Astrocyte (in vitro differentiated cells and primary cell): Measurements from ENCODE around the gene BARHL2. TPM values are rescaled to one million over a fixed set of nuclear protein-coding genes. Genes with fewer than 3 reads are reported as not detected.

Source experiments
- DNase-seq: peaks from one replicate; pipeline ENCODE4 v3.0.0-alpha.2; 2010; ENCODE audit warnings: low read depth
- FAIRE-seq: peaks from 2 replicates; lab custom pipeline; 2011; peaks lifted over from hg19 to GRCh38; lab: Jason Lieb, UNC
- H2AFZ ChIP-seq: 2 replicates; pipeline ENCODE4 v1.6.0; 2012; ENCODE audit warnings: low read depth, low read length, inconsistent platforms
- H3K27ac ChIP-seq: 2 replicates; pipeline ENCODE4 v1.5.1; 2011; ENCODE audit warnings: low read depth, low read length, inconsistent platforms
- H3K27me3 ChIP-seq: 2 replicates; pipeline ENCODE4 v1.6.0; 2011; ENCODE audit warnings: low read length, inconsistent platforms; ENCODE audit not compliant: insufficient read depth
- H3K36me3 ChIP-seq: 2 replicates; pipeline ENCODE4 v1.5.1; 2011; ENCODE audit warnings: low read length, inconsistent platforms; ENCODE audit not compliant: insufficient read depth
- H3K4me1 ChIP-seq: 2 replicates; pipeline ENCODE4 v1.5.1; 2011; ENCODE audit warnings: low read length, inconsistent platforms; ENCODE audit not compliant: insufficient read depth
- H3K4me2 ChIP-seq: 2 replicates; pipeline ENCODE4 v1.6.0; 2012; ENCODE audit warnings: low read length, inconsistent platforms
- H3K4me3 ChIP-seq: 2 replicates; pipeline ENCODE4 v1.5.1; 2011; ENCODE audit warnings: low read depth, mild to moderate bottlenecking, low read length, inconsistent platforms; ENCODE audit not compliant: insufficient read depth
- H3K79me2 ChIP-seq: 2 replicates; pipeline ENCODE4 v1.6.0; 2012; ENCODE audit warnings: mild to moderate bottlenecking, low read length, inconsistent platforms; ENCODE audit not compliant: insufficient read depth
- H3K9ac ChIP-seq: 2 replicates; pipeline ENCODE4 v1.6.0; 2012; ENCODE audit warnings: mild to moderate bottlenecking, low read length, inconsistent platforms
- H3K9me3 ChIP-seq: 2 replicates; pipeline ENCODE4 v1.5.1; 2012; ENCODE audit warnings: low read depth, mild to moderate bottlenecking, low read length, inconsistent platforms; ENCODE audit not compliant: insufficient read depth
- H4K20me1 ChIP-seq: 2 replicates; pipeline ENCODE4 v1.6.0; 2012; ENCODE audit warnings: low read length, inconsistent platforms; ENCODE audit not compliant: insufficient read depth
- H3K27ac Mint-ChIP-seq: one replicate; pipeline ENCODE4 v1.8.0; 2021; ENCODE audit warnings: mild to moderate bottlenecking, mixed read lengths; ENCODE audit not compliant: unreplicated experiment
- H3K27me3 Mint-ChIP-seq: one replicate; pipeline ENCODE4 v1.8.0; 2021; ENCODE audit warnings: low read depth, mixed read lengths; ENCODE audit not compliant: unreplicated experiment
- H3K36me3 Mint-ChIP-seq: one replicate; pipeline ENCODE4 v1.8.0; 2021; ENCODE audit warnings: low read depth, mixed read lengths; ENCODE audit not compliant: unreplicated experiment
- H3K4me1 Mint-ChIP-seq: one replicate; pipeline ENCODE4 v1.8.0; 2021; ENCODE audit warnings: low read depth, mixed read lengths; ENCODE audit not compliant: unreplicated experiment
- H3K4me3 Mint-ChIP-seq: one replicate; pipeline ENCODE4 v1.8.0; 2021; ENCODE audit warnings: mild to moderate bottlenecking, moderate library complexity, mixed read lengths; ENCODE audit not compliant: unreplicated experiment
- H3K9me3 Mint-ChIP-seq: one replicate; pipeline ENCODE4 v1.8.0; 2021; ENCODE audit warnings: mild to moderate bottlenecking, mixed read lengths; ENCODE audit not compliant: unreplicated experiment
- EZH2 ChIP-seq: IDR thresholded peaks from 2 replicates; pipeline ENCODE4 v1.6.1; 2012; ENCODE audit warnings: mild to moderate bottlenecking, low read length, inconsistent platforms; ENCODE audit not compliant: insufficient read depth
- total RNA-seq: library from RNA; stranded (reverse); gene quantifications from 2 replicates; pipeline ENCODE4 v1.2.1, GENCODE V29; 2021
- TF ChIP-seq, protein P1 (sequence below): IDR thresholded peaks from 2 replicates; pipeline ENCODE4 v1.5.1; 2011; ENCODE audit warnings: low read depth, mild to moderate bottlenecking, inconsistent platforms, low read length, moderate library complexity; ENCODE audit not compliant: insufficient read depth

The BARHL2 gene
- total RNA-seq, 1 donor from 2014 or later: not detected

DNA sequence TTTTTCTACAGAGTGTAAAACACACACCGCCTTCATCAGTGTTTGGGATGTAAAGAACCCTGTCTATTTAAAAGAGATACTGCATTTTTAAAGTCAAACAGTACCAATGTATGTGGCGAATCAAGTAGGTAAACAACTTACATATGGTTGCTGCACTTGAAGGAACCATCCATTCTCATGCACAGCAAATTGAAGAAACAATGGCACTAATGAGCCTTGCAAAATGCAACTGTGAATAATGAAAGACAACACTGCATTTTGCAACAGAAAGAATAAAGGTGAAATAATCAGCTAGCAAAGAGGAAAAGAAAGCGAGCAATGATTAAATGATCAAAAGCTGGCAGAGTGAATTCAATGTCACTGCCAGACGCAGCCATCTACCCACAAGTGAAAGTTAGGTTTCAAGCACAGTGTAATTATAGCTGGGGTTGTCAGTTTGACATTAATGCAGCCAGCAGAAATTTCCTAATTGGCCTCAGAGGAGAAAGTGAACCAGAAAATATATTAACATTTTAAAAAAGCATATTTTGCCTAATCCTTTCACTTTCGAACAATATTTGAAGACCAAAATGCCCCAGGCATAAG lies 10.9 kb upstream of the BARHL2 start:
- Histone ChIP-seq H3K9me3 (peaks cover 3% of the 10 kb centered on the region), H3K4me1 (no peaks in the 10 kb centered on the region), H3K4me2 (no peak overlapping the region), H3K27ac (no peak overlapping the region), H2AFZ (no peak overlapping the region), H3K9ac (no peak overlapping the region), H3K79me2 (no peaks in the 10 kb centered on the region), H3K36me3 (no peaks in the 10 kb centered on the region), H4K20me1 (no peaks in the 10 kb centered on the region), H3K4me3 (no peak overlapping the region), H3K27me3 (peaks cover 100% of the 10 kb centered on the region)
- peaks cover 6% of the 10 kb centered on the region for H3K4me1 Mint-ChIP-seq
- no peaks in the 10 kb centered on the region for H3K36me3 Mint-ChIP-seq
- H3K4me3 Mint-ChIP-seq: no peak overlapping the region
- FAIRE-seq (no peak), DNase-seq (no peak)
- H3K9me3 Mint-ChIP-seq: peaks cover 14% of the 10 kb centered on the region
- H3K27me3 Mint-ChIP-seq: peaks cover 86% of the 10 kb centered on the region
- no peak overlapping the region for H3K27ac Mint-ChIP-seq
- TF ChIP-seq EZH2: no peak
- TF ChIP-seq, protein P1, sequence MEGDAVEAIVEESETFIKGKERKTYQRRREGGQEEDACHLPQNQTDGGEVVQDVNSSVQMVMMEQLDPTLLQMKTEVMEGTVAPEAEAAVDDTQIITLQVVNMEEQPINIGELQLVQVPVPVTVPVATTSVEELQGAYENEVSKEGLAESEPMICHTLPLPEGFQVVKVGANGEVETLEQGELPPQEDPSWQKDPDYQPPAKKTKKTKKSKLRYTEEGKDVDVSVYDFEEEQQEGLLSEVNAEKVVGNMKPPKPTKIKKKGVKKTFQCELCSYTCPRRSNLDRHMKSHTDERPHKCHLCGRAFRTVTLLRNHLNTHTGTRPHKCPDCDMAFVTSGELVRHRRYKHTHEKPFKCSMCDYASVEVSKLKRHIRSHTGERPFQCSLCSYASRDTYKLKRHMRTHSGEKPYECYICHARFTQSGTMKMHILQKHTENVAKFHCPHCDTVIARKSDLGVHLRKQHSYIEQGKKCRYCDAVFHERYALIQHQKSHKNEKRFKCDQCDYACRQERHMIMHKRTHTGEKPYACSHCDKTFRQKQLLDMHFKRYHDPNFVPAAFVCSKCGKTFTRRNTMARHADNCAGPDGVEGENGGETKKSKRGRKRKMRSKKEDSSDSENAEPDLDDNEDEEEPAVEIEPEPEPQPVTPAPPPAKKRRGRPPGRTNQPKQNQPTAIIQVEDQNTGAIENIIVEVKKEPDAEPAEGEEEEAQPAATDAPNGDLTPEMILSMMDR: no peak

DNA sequence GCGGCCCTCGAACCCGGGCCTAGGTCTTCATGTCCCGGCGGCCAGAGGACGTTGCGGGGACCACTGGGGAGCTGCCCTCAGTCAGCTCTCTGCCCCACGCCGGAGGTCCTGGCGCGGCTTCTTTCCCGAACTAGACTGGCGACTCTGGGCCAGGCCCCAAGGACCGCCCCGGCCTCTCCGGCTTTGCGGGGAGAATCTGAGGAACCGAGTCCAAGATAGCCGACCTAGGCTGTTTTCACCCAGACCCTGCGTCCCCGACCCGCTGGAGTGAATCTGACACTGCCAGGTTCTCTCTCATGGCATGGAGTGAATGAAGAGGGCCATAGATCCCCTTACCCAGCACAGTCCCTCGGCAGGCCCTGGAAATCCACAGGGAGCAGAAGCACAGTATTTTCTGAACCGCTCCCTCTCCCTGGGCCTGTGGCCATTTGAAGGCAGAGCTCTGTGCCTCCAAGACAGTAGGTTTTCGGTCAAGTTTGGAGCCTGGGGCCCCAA lies 9.9 kb upstream of the BARHL2 start:
- TF ChIP-seq EZH2: no peak
- TF ChIP-seq, protein P1: no peak
- H3K4me2 ChIP-seq: no peak overlapping the region
- peaks cover 6% of the 10 kb centered on the region for H3K4me1 Mint-ChIP-seq

DNA sequence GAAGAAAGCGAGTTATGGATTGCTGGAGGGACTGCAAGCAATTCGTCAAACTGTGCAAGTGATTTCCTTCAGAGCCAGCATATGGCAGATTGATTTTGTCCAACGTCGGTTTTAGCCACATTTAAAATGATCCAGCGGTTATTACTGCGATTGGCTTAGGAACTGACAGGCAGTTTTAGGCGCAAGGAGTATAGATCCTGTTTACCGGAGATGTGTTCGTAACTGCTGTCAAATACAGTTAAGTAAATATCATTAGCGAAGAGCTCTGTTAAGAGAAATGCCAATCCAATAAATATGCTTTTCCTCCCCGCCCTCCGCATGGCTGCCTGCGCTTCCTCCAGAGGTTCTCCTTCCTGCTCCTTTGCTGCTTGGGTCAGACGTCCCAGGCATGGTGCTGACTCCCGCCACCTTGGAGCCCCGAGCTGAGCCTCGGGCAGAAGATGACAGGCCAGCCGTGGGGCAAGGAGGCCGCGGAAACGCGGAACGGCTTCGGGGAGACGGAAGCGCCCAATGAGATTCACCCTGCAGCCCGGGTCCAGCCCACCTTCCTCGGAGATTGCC lies 9.4 kb upstream of the BARHL2 start:
- H3K9me3 Mint-ChIP-seq: peaks cover 14% of the 10 kb centered on the region
- no peaks in the 10 kb centered on the region for H4K20me1 ChIP-seq
- H3K4me1 Mint-ChIP-seq: peaks cover 6% of the 10 kb centered on the region
- no peaks in the 10 kb centered on the region for H3K79me2 ChIP-seq
- H2AFZ ChIP-seq: no peak overlapping the region
- no peak overlapping the region for H3K4me3 Mint-ChIP-seq
- no peak overlapping the region for H3K27ac ChIP-seq
- H3K4me3 ChIP-seq: no peak overlapping the region
- no peak overlapping the region for H3K9ac ChIP-seq
- peak overlapping the region; percentile 49 for H3K4me2 ChIP-seq
- no peaks in the 10 kb centered on the region for H3K36me3 Mint-ChIP-seq
- no peaks in the 10 kb centered on the region for H3K4me1 ChIP-seq
- H3K36me3 ChIP-seq: no peaks in the 10 kb centered on the region
- TF ChIP-seq, protein P1: no peak
- TF ChIP-seq EZH2: peak; percentile 15
- peaks cover 86% of the 10 kb centered on the region for H3K27me3 Mint-ChIP-seq
- no peak for DNase-seq
- no peak for FAIRE-seq
- peaks cover 98% of the 10 kb centered on the region for H3K27me3 ChIP-seq
- peaks cover 3% of the 10 kb centered on the region for H3K9me3 ChIP-seq
- peak overlapping the region; percentile 82 for H3K27ac Mint-ChIP-seq

More for the DNA sequence above, 9.9 kb upstream of the BARHL2 start:
- Histone ChIP-seq H3K9me3 (peaks cover 3% of the 10 kb centered on the region), H2AFZ (no peak overlapping the region), H3K27me3 (peaks cover 100% of the 10 kb centered on the region), H3K9ac (no peak overlapping the region), H3K36me3 (no peaks in the 10 kb centered on the region), H3K79me2 (no peaks in the 10 kb centered on the region), H3K4me1 (no peaks in the 10 kb centered on the region), H3K4me3 (no peak overlapping the region), H4K20me1 (no peaks in the 10 kb centered on the region), H3K27ac (no peak overlapping the region)
- DNase-seq (no peak), FAIRE-seq (no peak)
- peaks cover 14% of the 10 kb centered on the region for H3K9me3 Mint-ChIP-seq
- H3K36me3 Mint-ChIP-seq: no peaks in the 10 kb centered on the region
- no peak overlapping the region for H3K4me3 Mint-ChIP-seq
- H3K27me3 Mint-ChIP-seq: peaks cover 84% of the 10 kb centered on the region
- H3K27ac Mint-ChIP-seq: no peak overlapping the region
